ENCODE data around the gene ATXN7. TPM values are rescaled to one million over a fixed set of nuclear protein-coding genes. Genes with fewer than 3 reads are reported as not detected.

Gene ATXN7
- total and polyA plus RNA-seq, 2 of the 13 experiments (the other 11 are each of a cell fraction or from before 2014, with no cell fraction given), result 13.8 to 20.0 TPM

DNA sequence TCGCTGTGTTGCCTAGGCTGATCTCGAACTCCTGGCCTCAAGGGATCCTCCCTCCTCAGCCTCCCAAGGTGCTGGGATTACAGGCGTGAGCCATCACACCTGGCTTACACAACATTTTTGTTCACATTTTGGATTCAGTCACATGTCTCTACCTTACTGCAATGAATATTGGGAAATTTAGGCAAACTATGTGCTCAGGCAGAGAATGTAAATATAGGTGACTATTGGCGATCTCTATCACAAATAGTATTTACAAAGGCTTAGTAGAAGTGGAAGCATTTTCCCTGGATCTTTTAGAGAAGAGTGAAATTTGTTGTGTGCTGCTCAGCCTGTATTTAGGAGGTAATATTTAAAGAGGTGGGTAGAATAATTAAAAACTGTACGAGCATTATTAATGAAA is 27.9 kb downstream of the ATXN7 start (continued):
- TF ChIP-seq, protein P1, sequence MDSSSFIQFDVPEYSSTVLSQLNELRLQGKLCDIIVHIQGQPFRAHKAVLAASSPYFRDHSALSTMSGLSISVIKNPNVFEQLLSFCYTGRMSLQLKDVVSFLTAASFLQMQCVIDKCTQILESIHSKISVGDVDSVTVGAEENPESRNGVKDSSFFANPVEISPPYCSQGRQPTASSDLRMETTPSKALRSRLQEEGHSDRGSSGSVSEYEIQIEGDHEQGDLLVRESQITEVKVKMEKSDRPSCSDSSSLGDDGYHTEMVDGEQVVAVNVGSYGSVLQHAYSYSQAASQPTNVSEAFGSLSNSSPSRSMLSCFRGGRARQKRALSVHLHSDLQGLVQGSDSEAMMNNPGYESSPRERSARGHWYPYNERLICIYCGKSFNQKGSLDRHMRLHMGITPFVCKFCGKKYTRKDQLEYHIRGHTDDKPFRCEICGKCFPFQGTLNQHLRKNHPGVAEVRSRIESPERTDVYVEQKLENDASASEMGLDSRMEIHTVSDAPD (CRISPR knock-in tag; IDR thresholded peaks at IDR 0.05), result peak; percentile 96
- TF ChIP-seq TBX3 (IDR thresholded peaks at IDR 0.05; ENCODE audit: borderline replicate concordance), result peak; percentile 43; the same call in 1 of the 2 replicates
- TF ChIP-seq FOXA3 (CRISPR knock-in tag; IDR thresholded peaks at IDR 0.05), result peak; percentile 69
- no peak for TF ChIP-seq ISX (CRISPR knock-in tag; conservative IDR thresholded peaks at IDR 0.05)
- TF ChIP-seq, protein P2, sequence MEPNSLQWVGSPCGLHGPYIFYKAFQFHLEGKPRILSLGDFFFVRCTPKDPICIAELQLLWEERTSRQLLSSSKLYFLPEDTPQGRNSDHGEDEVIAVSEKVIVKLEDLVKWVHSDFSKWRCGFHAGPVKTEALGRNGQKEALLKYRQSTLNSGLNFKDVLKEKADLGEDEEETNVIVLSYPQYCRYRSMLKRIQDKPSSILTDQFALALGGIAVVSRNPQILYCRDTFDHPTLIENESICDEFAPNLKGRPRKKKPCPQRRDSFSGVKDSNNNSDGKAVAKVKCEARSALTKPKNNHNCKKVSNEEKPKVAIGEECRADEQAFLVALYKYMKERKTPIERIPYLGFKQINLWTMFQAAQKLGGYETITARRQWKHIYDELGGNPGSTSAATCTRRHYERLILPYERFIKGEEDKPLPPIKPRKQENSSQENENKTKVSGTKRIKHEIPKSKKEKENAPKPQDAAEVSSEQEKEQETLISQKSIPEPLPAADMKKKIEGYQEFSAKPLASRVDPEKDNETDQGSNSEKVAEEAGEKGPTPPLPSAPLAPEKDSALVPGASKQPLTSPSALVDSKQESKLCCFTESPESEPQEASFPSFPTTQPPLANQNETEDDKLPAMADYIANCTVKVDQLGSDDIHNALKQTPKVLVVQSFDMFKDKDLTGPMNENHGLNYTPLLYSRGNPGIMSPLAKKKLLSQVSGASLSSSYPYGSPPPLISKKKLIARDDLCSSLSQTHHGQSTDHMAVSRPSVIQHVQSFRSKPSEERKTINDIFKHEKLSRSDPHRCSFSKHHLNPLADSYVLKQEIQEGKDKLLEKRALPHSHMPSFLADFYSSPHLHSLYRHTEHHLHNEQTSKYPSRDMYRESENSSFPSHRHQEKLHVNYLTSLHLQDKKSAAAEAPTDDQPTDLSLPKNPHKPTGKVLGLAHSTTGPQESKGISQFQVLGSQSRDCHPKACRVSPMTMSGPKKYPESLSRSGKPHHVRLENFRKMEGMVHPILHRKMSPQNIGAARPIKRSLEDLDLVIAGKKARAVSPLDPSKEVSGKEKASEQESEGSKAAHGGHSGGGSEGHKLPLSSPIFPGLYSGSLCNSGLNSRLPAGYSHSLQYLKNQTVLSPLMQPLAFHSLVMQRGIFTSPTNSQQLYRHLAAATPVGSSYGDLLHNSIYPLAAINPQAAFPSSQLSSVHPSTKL (CRISPR knock-in tag; IDR thresholded peaks at IDR 0.05), result 0 out of 2 replicates have a peak, but pooled peaks have one; percentile 18
- 0 out of 2 replicates have a peak, but pooled peaks have one; percentile 29 for TF ChIP-seq LCORL (IDR thresholded peaks at IDR 0.05)
- no peak for TF ChIP-seq LCORL (CRISPR knock-in tag; IDR thresholded peaks at IDR 0.05)
- TF ChIP-seq, protein P3, sequence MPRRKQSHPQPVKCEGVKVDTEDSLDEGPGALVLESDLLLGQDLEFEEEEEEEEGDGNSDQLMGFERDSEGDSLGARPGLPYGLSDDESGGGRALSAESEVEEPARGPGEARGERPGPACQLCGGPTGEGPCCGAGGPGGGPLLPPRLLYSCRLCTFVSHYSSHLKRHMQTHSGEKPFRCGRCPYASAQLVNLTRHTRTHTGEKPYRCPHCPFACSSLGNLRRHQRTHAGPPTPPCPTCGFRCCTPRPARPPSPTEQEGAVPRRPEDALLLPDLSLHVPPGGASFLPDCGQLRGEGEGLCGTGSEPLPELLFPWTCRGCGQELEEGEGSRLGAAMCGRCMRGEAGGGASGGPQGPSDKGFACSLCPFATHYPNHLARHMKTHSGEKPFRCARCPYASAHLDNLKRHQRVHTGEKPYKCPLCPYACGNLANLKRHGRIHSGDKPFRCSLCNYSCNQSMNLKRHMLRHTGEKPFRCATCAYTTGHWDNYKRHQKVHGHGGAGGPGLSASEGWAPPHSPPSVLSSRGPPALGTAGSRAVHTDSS (CRISPR knock-in tag; conservative IDR thresholded peaks at IDR 0.05), result no peak
- peak; percentile 76 for TF ChIP-seq CEBPG (CRISPR knock-in tag; IDR thresholded peaks at IDR 0.05)
- TF ChIP-seq ZNF329 (CRISPR knock-in tag; IDR thresholded peaks at IDR 0.05; ENCODE audit: low read depth), result no peak
- TF ChIP-seq ELF1 (CRISPR knock-in tag; IDR thresholded peaks at IDR 0.05), result no peak
- no peak for TF ChIP-seq ZNF335 (CRISPR knock-in tag; IDR thresholded peaks at IDR 0.05)
- no peak for TF ChIP-seq ZNF543 (CRISPR knock-in tag; IDR thresholded peaks at IDR 0.05)
- TF ChIP-seq, protein P4, sequence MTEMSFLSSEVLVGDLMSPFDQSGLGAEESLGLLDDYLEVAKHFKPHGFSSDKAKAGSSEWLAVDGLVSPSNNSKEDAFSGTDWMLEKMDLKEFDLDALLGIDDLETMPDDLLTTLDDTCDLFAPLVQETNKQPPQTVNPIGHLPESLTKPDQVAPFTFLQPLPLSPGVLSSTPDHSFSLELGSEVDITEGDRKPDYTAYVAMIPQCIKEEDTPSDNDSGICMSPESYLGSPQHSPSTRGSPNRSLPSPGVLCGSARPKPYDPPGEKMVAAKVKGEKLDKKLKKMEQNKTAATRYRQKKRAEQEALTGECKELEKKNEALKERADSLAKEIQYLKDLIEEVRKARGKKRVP (CRISPR knock-in tag; IDR thresholded peaks at IDR 0.05), result peak in 1 of 2 experiments; percentile 81; a peak in 2 of 4 replicates
- TF ChIP-seq CEBPB (IDR thresholded peaks at IDR 0.05; ENCODE audit: borderline replicate concordance, low read depth, low read length), result peak; percentile 81
- peak; percentile 27; the same call in 1 of the 2 replicates for TF ChIP-seq NR2F6 (IDR thresholded peaks at IDR 0.05)
- TF ChIP-seq NR2F6 (CRISPR knock-in tag; IDR thresholded peaks at IDR 0.05), result no peak
- TF ChIP-seq, protein P5, sequence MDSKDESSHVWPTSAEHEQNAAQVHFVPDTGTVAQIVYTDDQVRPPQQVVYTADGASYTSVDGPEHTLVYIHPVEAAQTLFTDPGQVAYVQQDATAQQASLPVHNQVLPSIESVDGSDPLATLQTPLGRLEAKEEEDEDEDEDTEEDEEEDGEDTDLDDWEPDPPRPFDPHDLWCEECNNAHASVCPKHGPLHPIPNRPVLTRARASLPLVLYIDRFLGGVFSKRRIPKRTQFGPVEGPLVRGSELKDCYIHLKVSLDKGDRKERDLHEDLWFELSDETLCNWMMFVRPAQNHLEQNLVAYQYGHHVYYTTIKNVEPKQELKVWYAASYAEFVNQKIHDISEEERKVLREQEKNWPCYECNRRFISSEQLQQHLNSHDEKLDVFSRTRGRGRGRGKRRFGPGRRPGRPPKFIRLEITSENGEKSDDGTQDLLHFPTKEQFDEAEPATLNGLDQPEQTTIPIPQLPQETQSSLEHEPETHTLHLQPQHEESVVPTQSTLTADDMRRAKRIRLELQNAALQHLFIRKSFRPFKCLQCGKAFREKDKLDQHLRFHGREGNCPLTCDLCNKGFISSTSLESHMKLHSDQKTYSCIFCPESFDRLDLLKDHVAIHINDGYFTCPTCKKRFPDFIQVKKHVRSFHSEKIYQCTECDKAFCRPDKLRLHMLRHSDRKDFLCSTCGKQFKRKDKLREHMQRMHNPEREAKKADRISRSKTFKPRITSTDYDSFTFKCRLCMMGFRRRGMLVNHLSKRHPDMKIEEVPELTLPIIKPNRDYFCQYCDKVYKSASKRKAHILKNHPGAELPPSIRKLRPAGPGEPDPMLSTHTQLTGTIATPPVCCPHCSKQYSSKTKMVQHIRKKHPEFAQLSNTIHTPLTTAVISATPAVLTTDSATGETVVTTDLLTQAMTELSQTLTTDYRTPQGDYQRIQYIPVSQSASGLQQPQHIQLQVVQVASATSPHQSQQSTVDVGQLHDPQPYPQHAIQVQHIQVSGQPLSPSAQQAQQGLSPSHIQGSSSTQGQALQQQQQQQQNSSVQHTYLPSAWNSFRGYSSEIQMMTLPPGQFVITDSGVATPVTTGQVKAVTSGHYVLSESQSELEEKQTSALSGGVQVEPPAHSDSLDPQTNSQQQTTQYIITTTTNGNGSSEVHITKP (CRISPR knock-in tag; IDR thresholded peaks at IDR 0.05; ENCODE audit: low read depth), result no peak
- TF ChIP-seq ZNF382 (CRISPR knock-in tag; IDR thresholded peaks at IDR 0.05; ENCODE audit: borderline replicate concordance), result no peak
- peak; percentile 40 for TF ChIP-seq TEAD3 (CRISPR knock-in tag; optimal IDR thresholded peaks at IDR 0.05; ENCODE audit: borderline replicate concordance)
- TF ChIP-seq PITX1 (CRISPR knock-in tag; IDR thresholded peaks at IDR 0.05), result peak; percentile 66

Measured in HepG2 (cell line).